Muscle of leg (tissue), 11 donors: ENCODE data around the gene THSD4. TPM values are rescaled to one million over a fixed set of nuclear protein-coding genes. Genes with fewer than 3 reads are reported as not detected.
"Not testable (repeated sequence)": the region's sequence is repeated elsewhere in the genome, so short reads cannot be mapped to it uniquely, and the experiment has no call there.

ENCODE experiments used
- DNase-seq: peaks from one replicate; pipeline ENCODE4 v3.0.0; 2013
- H3K27ac ChIP-seq: one replicate; pipeline ENCODE4 v1.5.1; 2013; ENCODE audit warnings: mild to moderate bottlenecking, low read length, control low read depth
- H3K27me3 ChIP-seq: one replicate; pipeline ENCODE4 v1.6.1; 2013; ENCODE audit warnings: low read length; ENCODE audit not compliant: control insufficient read depth, insufficient read depth
- H3K36me3 ChIP-seq: one replicate; pipeline ENCODE4 v1.6.1; 2013; ENCODE audit warnings: low read length; ENCODE audit not compliant: control insufficient read depth, insufficient read depth
- H3K4me1 ChIP-seq: one replicate; pipeline ENCODE4 v1.6.1; 2013; ENCODE audit warnings: low read length; ENCODE audit not compliant: control insufficient read depth, insufficient read depth
- H3K4me3 ChIP-seq: one replicate; pipeline ENCODE4 v1.5.1; 2013; ENCODE audit warnings: low read length, control low read depth
- H3K9me3 ChIP-seq: replicated peaks from 2 replicates; pipeline ENCODE4 v1.6.1; 2013; ENCODE audit warnings: low read depth, low read length; ENCODE audit not compliant: control insufficient read depth
- WGBS: methylation state at CpG from one replicate; pipeline ENCODE4 v1.1.5; 2013; ENCODE audit warnings: missing lambda C conversion rate; ENCODE audit not compliant: insufficient coverage; 5-methylcytosine and 5-hydroxymethylcytosine counted together
- polyA plus RNA-seq, 8 donors: library from polyadenylated mRNA; unstranded; fragments of 120-200 nt; gene quantifications; one replicate each; pipeline versions ENCODE4 v1.2.1 to v1.2.3, GENCODE V29; 2013; ENCODE audit warnings: inconsistent platforms in 1 of 8, low replicate concordance in 1 of 8; ENCODE audit not compliant: insufficient read length in 8 of 8, insufficient read depth in 1 of 8
- total RNA-seq: library from RNA; stranded (reverse); fragments of 120-200 nt; gene quantifications from one replicate; pipeline ENCODE4 v1.2.4, GENCODE V29; 2013

The THSD4 gene
- total and polyA plus RNA-seq, 9 donors = 17.6 to 33.8 (median 25.5) TPM

DNA sequence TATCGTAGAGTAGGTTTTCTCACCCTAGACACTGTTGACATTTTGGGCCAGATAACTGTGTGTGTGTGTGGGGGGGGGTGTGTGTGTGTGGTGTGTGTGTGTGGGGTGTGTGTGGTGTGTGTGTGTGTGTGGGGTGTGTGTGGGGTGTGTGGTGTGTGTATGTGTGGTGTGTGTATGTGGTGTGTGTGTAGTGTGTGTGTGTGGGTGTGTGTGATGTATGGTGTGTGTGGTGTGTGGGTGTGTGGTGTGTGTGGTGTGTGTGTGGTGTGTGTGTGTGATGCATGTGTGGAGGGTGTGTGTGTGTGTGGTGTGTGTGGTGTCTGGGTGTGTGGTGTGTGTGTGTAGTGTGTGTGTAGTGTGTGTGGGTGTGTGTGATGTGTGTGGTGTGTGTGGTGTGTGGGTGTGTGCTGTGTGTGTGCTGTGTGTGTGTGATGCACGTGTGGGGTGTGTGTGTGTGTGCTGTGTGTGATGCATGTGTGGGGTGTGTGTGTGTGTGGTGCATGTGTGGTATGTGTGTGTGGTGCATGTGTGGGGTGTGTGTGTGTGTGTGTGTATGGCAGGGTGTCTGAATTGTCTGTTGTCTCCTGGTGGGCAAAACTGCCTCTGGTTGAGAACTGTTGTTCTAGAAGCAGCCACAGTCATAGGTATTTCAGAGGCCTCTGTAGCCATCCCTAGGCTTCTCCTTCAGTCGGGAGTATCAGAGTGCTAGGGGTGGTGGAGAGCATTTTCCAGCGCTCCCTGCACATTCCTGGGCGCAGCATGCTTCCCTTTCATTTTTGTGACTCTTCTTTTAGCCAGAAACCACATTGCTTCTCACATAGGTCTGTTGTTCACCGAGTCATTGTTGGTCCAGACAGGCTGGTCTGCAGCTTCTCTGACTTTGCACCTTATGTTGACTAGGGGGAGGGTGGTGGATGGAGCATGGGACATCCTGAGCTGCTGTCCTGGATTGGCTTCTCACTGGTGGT is 84.4 kb downstream of the THSD4 start:
- H3K9me3 ChIP-seq = no peaks in the 10 kb centered on the region
- no peaks in the 10 kb centered on the region for H3K27me3 ChIP-seq
- H3K27ac ChIP-seq = no peak overlapping the region
- DNase-seq = no peak
- 90% methylated on average over 2 of the region's 6 CpGs for WGBS
- peaks cover 34% of the 10 kb centered on the region for H3K4me1 ChIP-seq
- H3K36me3 ChIP-seq = no peaks in the 10 kb centered on the region
- H3K4me3 ChIP-seq = no peak overlapping the region

DNA sequence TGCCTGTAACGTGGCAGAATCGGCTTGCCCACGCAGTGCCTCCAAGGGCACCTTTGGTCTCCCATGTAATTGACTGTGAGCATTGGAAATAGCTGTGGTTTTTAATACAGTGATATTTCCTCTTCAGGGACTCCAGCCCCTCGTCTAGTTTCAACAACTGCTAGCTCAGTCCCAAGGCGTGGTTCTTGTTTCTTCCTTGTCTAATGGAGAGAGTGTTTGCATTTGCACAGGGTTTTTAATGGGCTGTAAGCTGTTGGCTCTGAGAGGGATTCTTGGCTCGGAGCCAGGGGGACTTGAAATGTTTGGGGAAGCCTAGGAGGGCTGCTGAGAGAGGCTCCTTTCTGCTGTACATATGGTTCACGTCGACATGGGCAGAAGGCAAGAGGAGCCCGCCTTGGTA is 86.2 kb downstream of the THSD4 start:
- Histone ChIP-seq H3K27me3 (no peaks in the 10 kb centered on the region), H3K9me3 (no peaks in the 10 kb centered on the region), H3K27ac (peak overlapping the region; percentile 53), H3K36me3 (no peaks in the 10 kb centered on the region), H3K4me3 (no peak overlapping the region), H3K4me1 (peaks cover 34% of the 10 kb centered on the region)
- 34% methylated on average over 5 of the region's 9 CpGs for WGBS
- DNase-seq = peak; percentile 84

DNA sequence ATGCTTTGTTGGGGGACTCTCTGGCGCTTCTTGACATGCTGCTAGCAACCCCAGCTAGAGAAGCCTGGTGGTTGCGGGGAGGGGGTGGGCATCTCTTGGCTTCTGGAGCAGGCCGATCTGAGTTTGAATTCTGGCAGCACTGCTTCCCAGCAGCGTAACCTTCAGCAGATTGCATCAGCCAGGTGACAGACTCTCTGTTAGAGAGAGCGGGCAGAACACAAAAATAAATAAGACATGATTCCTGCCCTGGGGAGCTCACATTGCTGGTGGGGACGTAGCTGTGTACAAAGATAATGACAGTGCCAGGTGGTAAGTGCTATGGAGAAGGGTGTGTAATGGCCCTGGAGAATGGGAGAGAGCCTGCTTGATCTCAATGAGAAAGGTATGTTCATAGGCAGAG is 87.4 kb downstream of the THSD4 start:
- no peak overlapping the region for H3K27ac ChIP-seq
- H3K4me1 ChIP-seq = peaks cover 34% of the 10 kb centered on the region

DNA sequence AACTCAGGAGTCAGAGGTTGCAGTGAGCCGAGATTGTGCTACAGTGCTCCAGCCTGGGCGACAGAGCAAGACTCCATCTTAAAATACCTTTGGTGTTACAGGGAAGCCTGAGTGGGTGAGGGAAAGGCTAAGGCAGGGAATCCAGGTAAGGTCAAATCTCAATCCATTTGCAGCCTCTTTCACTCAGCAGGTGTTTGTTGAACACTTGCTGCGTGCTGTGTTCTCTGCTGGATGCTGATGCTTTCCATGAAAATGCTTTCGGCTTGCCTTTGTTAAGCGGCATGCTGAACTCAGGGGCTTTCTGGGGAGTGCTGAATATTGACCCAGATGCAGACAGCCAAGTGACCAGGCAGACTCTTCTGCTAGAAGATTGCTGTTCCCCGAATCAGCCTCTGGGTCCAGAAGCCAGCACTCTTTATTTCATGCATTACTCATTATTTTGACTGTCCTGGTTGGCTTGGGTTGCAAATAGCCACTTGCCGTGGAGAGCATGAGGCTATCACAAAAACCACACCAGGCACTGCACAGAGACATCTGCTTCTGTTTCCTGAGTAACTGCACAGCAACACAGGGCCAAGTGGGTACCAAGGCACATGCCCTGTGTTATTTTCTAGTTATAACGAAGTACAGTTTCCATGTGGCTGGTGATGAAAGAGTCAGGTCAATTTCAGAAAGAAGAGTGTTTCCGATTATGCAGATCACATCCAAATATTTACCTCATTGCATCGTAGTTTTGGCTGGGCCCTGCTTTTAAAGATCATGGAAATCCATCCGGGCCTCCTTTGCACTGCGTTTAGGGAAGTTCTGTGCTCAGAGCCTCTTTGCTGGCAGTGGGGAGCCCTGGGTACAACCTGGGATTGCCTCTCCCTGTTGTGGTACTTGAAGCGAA is 88.6 kb downstream of the THSD4 start:
- Histone ChIP-seq H3K9me3 (no peaks in the 10 kb centered on the region), H3K27me3 (no peaks in the 10 kb centered on the region), H3K36me3 (no peaks in the 10 kb centered on the region), H3K4me3 (no peak overlapping the region), H3K4me1 (peaks cover 31% of the 10 kb centered on the region), H3K27ac (no peak overlapping the region)
- 50% methylated on average over 10 of the region's 13 CpGs for WGBS
- DNase-seq = peak; percentile 70

More for the DNA sequence above, 87.4 kb downstream of the THSD4 start:
- H3K4me3 ChIP-seq = no peak overlapping the region
- no peaks in the 10 kb centered on the region for H3K9me3 ChIP-seq
- WGBS = 86% methylated on average over 6 of the region's 6 CpGs
- no peak for DNase-seq
- no peaks in the 10 kb centered on the region for H3K36me3 ChIP-seq
- no peaks in the 10 kb centered on the region for H3K27me3 ChIP-seq

DNA sequence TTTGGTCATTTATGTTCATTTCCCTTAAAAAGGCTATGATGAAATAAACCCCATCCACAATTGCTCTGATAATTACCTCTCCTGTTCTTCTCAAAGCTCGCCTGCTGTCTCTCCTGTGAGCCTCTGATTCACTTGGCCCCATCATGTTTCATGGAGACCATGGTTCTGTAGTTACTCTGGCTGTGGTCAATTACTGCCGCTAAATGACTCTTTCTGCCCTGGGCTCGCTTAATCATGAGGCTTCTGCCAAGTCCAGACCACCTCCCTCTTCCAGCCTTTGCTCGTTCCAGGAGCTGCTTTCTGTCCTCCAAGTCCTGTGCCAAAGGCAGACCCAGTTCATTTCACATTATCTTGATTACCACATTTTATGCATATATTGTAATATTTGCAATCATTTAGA is 91.9 kb downstream of the THSD4 start:
- WGBS = 79% methylated on average over 3 of the region's 4 CpGs
- Histone ChIP-seq H3K4me1 (peaks cover 16% of the 10 kb centered on the region), H3K9me3 (no peaks in the 10 kb centered on the region)

DNA sequence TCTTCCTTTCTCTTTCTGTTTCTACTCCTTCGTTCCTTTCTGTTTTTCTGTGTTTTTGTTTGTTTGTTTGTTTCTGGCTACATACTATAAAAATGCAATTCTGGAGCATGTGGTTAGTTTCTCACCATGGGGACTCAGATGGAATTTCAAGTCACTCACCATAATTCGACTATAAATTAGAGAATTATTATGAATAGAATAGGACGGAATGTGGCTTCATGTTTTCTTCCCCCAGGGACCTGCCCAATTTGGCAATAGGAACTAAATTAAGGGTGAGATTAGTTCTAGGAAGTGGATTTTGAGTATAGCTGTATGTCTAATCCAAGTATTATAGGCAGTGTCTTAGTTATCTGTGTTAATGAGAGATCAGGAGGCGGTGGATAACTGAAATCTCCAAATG is 96.9 kb downstream of the THSD4 start:
- H3K4me1 ChIP-seq = peaks cover 3% of the 10 kb centered on the region
- DNase-seq = no peak
- no peaks in the 10 kb centered on the region for H3K9me3 ChIP-seq
- no peaks in the 10 kb centered on the region for H3K36me3 ChIP-seq
- H3K4me3 ChIP-seq = no peak overlapping the region
- H3K27me3 ChIP-seq = peaks cover 3% of the 10 kb centered on the region
- WGBS = no CpG with 5 or more reads among the region's 4 CpGs
- no peak overlapping the region for H3K27ac ChIP-seq

More for the DNA sequence above, 91.9 kb downstream of the THSD4 start:
- no peaks in the 10 kb centered on the region for H3K27me3 ChIP-seq
- no peak for DNase-seq
- no peak overlapping the region for H3K27ac ChIP-seq
- no peak overlapping the region for H3K4me3 ChIP-seq
- no peaks in the 10 kb centered on the region for H3K36me3 ChIP-seq

DNA sequence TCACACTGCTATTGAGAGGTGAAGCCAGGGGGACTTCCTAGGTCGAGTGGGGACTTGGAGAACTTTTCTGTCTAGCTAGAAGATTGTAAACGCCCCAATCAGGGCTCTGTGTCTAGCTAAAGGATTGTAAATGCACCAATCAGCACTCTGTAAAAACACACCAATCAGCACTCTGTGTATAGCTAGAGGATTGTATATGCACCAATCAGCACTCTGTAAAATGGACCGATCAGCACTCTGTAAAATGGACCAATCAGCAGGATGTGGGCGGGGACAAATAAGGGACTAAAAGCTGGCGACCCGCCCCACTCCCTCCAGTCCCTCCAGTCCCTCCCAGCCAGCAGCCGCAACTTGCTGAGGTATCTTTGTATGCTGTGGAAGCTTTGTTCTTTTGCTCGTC is 98.7 kb downstream of the THSD4 start:
- H3K27me3 ChIP-seq, H3K4me1 ChIP-seq, H3K9me3 ChIP-seq, H3K27ac ChIP-seq, DNase-seq, H3K4me3 ChIP-seq, H3K36me3 ChIP-seq: not testable (repeated sequence)
- 100% methylated on average over 1 of the region's 8 CpGs for WGBS

DNA sequence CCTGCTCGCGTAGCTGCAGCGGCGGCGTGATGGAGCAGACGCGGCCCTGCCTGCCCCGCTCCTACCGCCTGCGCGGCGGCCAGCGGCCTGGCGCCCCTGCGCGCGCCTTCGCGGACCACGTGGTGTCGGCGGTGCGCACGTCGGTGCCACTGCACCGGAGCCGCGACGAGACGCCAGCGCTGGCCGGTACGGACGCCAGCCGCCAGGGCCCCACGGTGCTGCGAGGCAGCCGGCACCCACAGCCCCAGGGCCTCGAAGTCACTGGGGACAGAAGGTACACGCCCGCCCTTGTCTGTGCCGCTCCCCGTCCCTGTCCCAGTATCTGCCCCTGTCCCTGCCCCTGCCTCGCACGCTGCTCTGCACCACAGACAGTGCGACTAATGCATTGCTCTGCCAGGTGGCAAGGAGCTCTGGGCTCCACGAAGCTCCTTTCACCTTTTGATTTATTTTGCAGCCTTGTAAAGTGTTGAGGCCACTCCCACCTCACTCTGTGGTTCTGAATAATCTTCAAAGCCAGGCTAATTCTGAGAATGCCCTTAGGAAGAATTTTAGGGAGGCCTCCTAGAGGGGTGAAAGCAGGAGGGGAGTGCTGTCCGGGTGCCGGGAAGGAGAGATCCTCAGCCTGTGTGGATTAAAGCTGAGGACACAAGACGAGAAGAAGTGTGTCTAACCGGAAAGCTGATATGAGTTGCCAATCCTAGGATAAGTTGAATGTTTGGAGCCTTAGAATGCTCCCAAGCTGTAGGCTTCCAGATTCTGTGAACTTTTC is 100.0 kb downstream of the THSD4 start:
- Histone ChIP-seq H3K4me3 (no peak overlapping the region), H3K9me3 (no peaks in the 10 kb centered on the region), H3K36me3 (no peaks in the 10 kb centered on the region), H3K27me3 (peaks cover 3% of the 10 kb centered on the region), H3K4me1 (peaks cover 8% of the 10 kb centered on the region), H3K27ac (no peak overlapping the region)
- WGBS = 42% methylated on average over 48 of the region's 51 CpGs
- DNase-seq = no peak

DNA sequence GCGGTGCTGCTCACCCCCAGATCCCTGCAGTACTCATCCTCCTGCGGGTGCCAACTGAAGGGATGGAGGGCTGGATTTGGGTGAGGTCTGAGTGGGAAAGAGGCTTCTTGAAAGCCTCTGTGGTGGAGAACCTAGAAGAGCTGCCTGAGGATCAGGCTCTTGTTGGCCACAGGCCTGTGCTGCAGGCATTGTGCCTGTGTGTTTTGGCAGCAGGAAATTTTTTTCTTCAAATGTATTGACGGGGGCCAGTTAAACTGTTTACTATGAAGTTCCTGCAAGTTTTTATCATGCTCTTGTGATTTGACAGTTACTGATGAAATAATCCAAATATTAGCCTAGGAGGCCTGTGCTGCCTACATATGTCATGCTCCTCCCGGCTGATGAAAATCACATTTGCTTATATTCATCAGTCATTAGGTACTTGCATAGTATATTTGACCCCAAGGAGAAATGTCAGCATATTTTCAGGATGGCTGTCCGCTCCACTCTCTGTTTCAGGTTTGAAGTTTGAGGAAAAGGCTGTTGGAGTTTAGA is 103.1 kb downstream of the THSD4 start:
- peak overlapping the region; percentile 25 for H3K27ac ChIP-seq
- no peaks in the 10 kb centered on the region for H3K9me3 ChIP-seq
- no peaks in the 10 kb centered on the region for H3K36me3 ChIP-seq
- peak; percentile 54 for DNase-seq
- peaks cover 9% of the 10 kb centered on the region for H3K4me1 ChIP-seq
- H3K4me3 ChIP-seq = no peak overlapping the region
- peaks cover 3% of the 10 kb centered on the region for H3K27me3 ChIP-seq
- WGBS = no CpG with 5 or more reads among the region's 5 CpGs
